Right forelimb (tissue), 1 donor: Measurements from ENCODE around the gene OTOG.

Source experiments
- DNase-seq: peaks from one replicate; pipeline ENCODE4 v3.0.0-alpha.2; 2018

Gene OTOG

GRCh38 chr11:17637901-17638300, 90.8 kb downstream of the OTOG start:
- no peak for DNase-seq

DNA sequence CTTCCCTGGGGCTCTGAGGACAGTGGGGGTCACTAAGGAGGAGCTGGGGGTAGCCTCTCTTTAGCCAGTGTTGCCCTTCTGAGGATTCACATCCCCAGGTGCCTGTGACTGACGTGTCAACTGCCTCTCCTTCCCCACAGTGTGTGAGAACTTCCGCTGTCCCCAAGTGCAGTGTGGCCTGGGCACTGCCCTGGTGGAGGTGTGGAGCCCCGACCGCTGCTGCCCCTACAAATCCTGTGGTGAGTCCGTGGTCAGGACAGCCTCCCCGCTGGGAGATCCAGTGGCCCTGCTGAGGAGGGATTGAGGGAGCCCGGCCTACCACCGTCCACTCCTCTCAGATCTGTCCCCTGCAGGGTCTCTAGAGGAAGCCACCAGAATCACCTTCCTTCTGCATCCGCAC, 91.3 kb downstream of the OTOG start:
- no peak for DNase-seq

- no peak for DNase-seq
Observed at GRCh38 chr11:17639091-17639490, 92.0 kb downstream of the OTOG start.

- no peak for DNase-seq
Observed at GRCh38 chr11:17639781-17640180, 92.7 kb downstream of the OTOG start.

- no peak for DNase-seq
Observed at GRCh38 chr11:17640493-17641164, 93.6 kb downstream of the OTOG start.

GRCh38 chr11:17641792-17642350, 94.8 kb downstream of the OTOG start:
- no peak for DNase-seq

- DNase-seq = no peak
Observed at GRCh38 chr11:17642370-17642769, 95.3 kb downstream of the OTOG start.

GRCh38 chr11:17642980-17643379, 95.9 kb downstream of the OTOG start:
- DNase-seq = no peak

GRCh38 chr11:17643506-17644405, 96.7 kb downstream of the OTOG start:
- DNase-seq = no peak

GRCh38 chr11:17645190-17645970, 98.3 kb downstream of the OTOG start:
- no peak for DNase-seq

- DNase-seq = no peak
Observed at GRCh38 chr11:17646451-17647145, 99.5 kb downstream of the OTOG start.

GRCh38 chr11:17648528-17648927, 101.5 kb downstream of the OTOG start:
- DNase-seq = no peak

GRCh38 chr11:17649261-17649660, 102.2 kb downstream of the OTOG start:
- DNase-seq = no peak

DNA sequence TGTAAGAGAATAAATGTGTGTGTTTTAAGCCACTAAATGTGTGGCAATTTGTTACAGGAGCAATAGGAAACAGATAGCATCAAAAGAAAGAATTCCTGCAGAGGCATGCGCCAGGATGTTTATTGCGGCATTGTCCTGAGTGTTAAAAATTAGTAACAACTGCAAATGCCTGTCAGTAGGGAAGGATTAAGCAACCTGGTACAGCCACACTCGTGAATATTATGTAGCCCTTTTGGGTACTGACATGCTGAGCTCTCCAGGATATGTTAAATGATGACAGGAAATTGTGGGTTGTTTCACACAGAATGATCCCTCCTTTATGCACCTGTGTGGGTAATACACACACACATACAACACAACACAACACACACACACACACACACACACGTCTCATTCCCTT, 102.6 kb downstream of the OTOG start:
- no peak for DNase-seq

- no peak for DNase-seq
Observed at GRCh38 chr11:17650127-17650911, 103.3 kb downstream of the OTOG start.

DNA sequence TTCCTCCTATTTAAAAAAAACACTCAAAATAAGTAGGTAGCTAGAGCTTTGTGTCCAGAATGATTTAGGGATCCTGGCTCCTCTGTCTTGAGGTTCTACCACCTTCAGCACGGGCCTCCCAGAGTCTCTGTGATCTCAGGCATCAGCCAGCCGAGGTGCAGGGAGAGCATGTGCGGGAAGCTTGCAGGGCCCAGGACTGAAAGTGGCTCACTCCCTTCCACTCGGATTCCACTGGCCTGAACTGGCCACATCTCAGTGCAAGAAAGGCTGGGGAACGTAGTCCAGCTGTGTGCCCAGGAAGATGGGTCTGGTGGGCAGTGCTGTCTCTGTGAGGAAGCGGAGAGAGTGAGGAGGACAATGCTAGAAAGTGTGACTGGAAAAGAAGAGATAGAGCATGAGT, 104.0 kb downstream of the OTOG start:
- DNase-seq = no peak

DNA sequence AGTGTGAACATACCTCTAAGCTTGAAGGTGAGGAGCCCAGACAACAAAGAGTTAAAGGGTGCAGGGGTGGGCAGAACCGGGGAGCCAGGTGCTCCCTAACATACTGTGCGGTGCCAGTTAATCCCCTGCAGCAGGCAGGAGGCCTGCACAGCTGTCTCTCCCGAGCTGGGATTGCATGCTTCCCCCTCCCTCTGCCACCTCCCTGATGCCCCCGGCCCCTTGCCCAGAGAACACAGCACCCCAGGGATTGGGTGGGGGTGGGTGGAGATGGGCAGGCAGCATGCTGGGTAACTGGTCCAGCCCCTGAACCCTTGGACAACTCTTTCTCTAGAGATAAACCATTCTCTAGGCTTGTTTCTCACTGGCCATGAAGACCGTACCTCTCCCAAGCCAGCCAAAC, 104.6 kb downstream of the OTOG start:
- DNase-seq = peak; percentile 66

DNA sequence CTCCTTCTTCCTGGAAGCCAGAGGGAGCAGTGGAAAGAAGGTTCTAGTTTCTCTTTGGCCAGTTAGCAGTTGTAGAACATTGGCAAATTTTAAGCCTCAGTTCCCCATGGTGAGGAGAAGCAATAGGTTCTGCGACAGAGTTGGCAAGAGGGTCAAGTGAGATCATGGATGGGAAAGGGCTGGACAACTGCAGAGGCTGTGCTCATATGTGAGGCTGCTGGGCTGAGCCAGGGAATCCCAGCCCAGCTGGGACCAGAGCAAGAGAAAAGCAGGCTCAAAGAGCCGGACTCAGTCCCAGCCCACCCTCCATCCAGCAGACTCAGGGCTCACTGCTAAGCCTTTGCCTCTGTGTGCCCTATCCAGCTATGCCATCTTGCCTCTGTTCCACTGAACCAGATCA, 105.5 kb downstream of the OTOG start:
- DNase-seq = peak; percentile 59

GRCh38 chr11:17653611-17654010, 106.6 kb downstream of the OTOG start:
- peak; percentile 79 for DNase-seq

DNA sequence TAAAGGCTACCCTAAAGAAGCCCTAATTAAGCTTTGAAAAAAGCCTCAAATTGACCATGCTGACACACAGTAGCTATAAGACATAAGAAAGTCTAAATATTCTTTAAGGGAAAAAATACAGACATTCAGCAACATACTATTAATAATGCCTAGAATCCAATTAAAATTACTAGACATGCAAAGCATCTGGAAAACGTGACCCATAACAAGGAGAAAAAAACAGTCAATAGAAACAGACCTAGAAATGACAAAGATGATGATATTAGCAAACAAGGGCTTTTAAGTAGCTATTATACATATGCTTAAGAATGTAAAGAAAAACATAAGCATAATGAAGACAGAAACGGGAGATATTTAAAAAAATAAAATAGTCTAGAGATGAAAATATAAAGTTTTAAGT, 108.6 kb downstream of the OTOG start:
- no peak for DNase-seq

- no peak for DNase-seq
Observed at GRCh38 chr11:17658211-17658610, 111.2 kb downstream of the OTOG start.

- no peak for DNase-seq
Observed at GRCh38 chr11:17668166-17668565, 121.1 kb downstream of the OTOG start.
